ENCODE results near the gene NR4A2. TPM values are rescaled to one million over a fixed set of nuclear protein-coding genes. Genes with fewer than 3 reads are reported as not detected.
A peak's percentile ranks its signal among the peaks of the same experiment; 100 is the strongest.

NR4A2 gene
- total RNA-seq, 1 donor from 2014 or later, result 1.6 TPM

GRCh38 chr2:156341452-156342253, 9.1 kb upstream of the NR4A2 start:
- ATAC-seq (peak; percentile 89), DNase-seq (ENCODE audit: missing footprints) (peak; percentile 94)
- intact Hi-C loops (cut with DNase I), result loop anchor here (1.0 to 2.0 kb wide), 3 partner anchors 7 to 95 kb away; partner anchors contain the start of gene GPD2

DNA sequence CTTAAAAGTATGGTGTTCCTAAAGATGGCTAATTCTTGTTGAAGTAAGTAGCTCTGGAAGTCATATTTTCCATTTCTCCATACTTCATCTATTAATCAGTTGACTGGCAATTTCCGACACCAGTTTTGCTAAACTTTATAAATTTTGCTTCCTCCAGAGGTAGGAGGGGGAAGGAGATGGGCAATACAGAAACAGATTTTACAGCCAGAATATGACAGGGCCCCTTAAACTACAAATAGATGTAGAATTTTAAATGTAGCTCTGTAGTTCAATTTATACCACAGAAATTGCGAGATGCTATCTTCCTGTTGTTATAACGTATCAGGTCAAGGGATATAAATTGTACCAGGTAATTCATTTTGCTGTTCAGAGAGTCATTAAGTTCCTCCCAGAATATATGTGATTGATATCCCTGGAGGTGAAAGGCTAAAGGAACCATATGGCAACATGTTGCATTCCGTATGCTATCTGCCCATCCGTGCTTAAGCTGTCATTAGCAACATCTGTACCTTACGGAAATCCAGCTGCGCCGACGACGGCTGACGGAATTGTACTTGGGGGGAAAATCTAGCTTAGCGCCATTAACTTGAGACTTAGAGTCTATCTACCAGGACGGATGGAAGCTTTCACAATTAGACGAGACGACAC, 8.4 kb upstream of the NR4A2 start:
- intact Hi-C loops (cut with DNase I), result no loop called here
- DNase-seq (ENCODE audit: missing footprints) (no peak), ATAC-seq (no peak)

- ATAC-seq, result no peak
- intact Hi-C loops (cut with DNase I), result no loop called here
- no peak for DNase-seq (ENCODE audit: missing footprints)
Observed at GRCh38 chr2:156340377-156340776, 7.9 kb upstream of the NR4A2 start.

GRCh38 chr2:156339865-156340264, 7.3 kb upstream of the NR4A2 start:
- ATAC-seq (no peak), DNase-seq (ENCODE audit: missing footprints) (no peak)
- intact Hi-C loops (cut with DNase I), result no loop called here

- intact Hi-C loops (cut with DNase I), result no loop called here
- ATAC-seq (no peak), DNase-seq (ENCODE audit: missing footprints) (no peak)
Observed at GRCh38 chr2:156339110-156339847, 6.8 kb upstream of the NR4A2 start.

DNA sequence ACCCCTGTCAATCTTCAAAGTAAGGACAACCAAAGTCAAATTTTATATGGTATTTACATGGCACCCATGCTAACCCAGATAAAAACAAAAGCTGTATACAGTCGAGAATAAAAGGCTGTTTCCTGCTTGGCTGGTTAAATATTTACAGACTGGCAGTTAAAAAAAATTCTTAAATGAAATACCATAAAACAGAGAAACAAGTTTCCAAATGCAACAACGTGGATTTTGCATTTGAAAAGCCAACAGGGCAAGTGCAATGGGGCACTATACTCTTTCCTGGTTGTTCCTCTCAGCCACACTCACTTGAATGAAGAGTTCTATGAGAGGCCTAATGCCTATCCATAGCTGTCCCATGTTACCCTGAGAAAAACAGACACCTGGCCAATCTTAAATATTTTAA, 6.1 kb upstream of the NR4A2 start:
- intact Hi-C loops (cut with DNase I), result no loop called here
- no peak for ATAC-seq
- DNase-seq (ENCODE audit: missing footprints), result no peak

GRCh38 chr2:156334496-156335478, 2.3 kb upstream of the NR4A2 start:
- intact Hi-C loops (cut with DNase I), result loop anchor here (1.0 to 5.0 kb wide), 5 partner anchors 8 to 253 kb away; partner anchors contain the start of gene GPD2
- DNase-seq (ENCODE audit: missing footprints), result peak; percentile 94
- ATAC-seq, result peak; percentile 92

DNA sequence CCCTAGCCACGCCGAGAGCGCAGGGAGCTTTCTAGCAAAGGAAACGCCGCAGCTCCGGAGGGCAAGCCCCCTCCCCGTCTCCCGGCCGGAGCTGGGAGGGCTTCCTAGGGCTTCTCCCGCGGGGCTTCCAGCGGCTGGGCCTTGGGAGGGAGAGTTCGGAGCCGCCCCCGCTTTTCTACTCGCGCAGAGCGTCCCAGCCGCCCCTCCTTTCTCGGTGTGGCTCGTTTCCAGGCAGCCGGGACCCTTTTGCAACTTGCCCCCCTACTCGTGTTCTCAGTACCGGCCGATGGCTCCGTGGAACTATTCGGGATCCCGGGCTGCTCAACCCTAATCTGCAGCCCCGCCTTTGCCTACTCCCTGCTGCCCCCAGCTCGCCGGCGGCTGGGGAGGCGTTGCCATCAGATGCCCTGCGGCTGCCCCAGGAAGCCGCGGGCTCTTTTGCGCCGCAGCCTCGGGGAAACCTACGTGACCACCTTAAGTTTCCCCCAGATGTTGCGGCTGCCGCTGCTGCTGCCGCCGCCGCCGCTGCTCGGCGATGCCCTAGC, 1.5 kb upstream of the NR4A2 start:
- intact Hi-C loops (cut with DNase I), result loop anchor here (1.0 to 5.0 kb wide), 5 partner anchors 8 to 253 kb away; partner anchors contain the start of gene GPD2
- DNase-seq (ENCODE audit: missing footprints) (peak; percentile 92), ATAC-seq (peak; percentile 44)

DNA sequence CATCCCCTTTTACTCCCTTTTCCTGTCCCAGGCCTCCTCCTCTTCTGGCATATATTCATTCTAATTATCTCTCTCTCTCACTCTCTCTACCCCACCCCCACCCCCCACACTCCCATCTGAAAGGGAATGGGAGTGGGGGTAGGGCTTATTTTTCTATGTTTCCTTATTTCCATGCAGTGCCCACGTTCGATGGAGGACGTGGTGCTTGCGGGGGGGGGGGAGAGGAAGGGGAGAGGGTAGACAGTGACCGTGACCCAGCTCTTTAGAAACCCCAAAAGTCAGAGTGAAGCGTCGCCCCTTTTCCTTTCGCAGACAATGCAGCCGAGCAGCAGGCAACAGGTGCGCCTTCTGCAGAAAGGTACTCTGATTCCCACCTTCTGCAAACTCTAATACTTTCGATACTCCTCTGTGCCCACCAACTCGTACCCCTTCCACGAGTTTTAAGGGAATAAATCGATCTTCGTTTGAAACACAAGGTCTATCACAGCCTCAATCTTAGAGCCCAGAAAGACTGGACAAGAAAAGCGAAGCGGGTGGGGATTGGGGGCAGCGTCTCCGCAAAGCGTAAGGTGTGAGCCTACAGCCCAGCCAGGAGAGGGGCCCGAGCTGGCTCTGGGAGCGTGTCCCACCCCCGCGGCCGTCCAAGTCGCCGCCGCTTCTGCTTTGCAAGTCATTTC, 891 bp upstream of the NR4A2 start:
- peak; percentile 0 for ATAC-seq
- DNase-seq (ENCODE audit: missing footprints), result peak; percentile 43

DNA sequence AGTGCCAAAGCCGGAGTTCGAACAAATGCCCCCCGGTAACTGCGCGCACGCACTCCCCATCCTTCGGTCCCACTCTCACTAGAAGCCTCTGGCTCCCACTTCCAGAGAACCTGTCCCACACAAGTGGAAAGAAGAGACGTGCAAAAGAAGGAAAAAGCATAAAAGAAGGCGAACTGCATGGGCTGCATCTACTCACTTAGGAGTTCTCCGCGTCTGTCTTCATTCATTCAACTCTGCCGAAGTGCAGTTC, 312 bp downstream of the NR4A2 start:
- intact Hi-C loops (cut with DNase I), result loop anchor here (5.0 kb wide), 1 partner anchor 255 kb away; no protein-coding TSS in a partner anchor
- DNase-seq (ENCODE audit: missing footprints), result no peak
- no peak for ATAC-seq

More for the DNA sequence above, 891 bp upstream of the NR4A2 start:
- intact Hi-C loops (cut with DNase I), result loop anchor here (5.0 kb wide), 1 partner anchor 254 kb away; no protein-coding TSS in a partner anchor

- intact Hi-C loops (cut with DNase I), result loop anchor here (5.0 kb wide), 1 partner anchor 256 kb away; no protein-coding TSS in a partner anchor
- DNase-seq (ENCODE audit: missing footprints), result peak; percentile 88
- no peak for ATAC-seq
Observed at GRCh38 chr2:156331572-156332283, 793 bp downstream of the NR4A2 start.

DNA sequence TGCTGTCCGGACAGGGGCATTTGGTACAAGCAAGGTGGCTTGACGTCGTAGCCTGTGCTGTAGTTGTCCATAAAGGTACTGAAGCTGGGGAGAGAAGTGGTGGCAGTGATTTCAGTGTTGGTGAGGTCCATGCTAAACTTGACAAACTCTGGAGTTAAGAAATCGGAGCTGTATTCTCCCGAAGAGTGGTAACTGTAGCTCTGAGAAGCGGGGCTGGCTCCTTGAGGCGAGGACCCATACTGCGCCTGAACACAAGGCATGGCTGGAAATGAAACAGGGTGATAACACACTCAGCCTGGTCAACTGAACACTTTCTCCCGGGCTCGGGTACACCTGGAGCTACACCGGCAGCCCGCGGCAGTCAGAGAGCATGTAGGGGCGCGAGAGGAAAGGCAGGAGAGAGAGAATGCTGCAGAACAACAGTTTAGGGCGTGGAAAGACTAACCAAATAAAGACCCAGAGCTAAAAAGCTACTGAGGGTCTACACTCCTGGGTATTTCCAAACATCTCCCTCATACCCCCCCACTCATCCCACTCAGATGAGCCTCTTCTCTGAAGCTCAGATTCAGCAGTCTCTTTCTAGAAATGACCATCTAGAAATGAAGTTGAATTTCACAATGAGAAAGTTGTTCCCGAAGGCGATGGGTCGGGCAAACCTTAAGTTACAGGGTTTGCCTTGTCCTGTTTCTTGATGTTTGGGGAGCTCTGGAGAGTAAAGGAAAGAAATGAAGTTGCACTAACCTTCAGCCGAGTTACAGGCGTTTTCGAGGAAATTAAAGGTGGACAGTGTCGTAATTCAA, 2.4 kb downstream of the NR4A2 start:
- peak; percentile 47 for DNase-seq (ENCODE audit: missing footprints)
- intact Hi-C loops (cut with DNase I), result loop anchor here (5.0 kb wide), 1 partner anchor 257 kb away; no protein-coding TSS in a partner anchor
- ATAC-seq, result no peak

- intact Hi-C loops (cut with DNase I), result no loop called here
- no peak for ATAC-seq
- peak; percentile 72 for DNase-seq (ENCODE audit: missing footprints)
Observed at GRCh38 chr2:156329031-156329926, 3.2 kb downstream of the NR4A2 start.

- intact Hi-C loops (cut with DNase I), result no loop called here
- ATAC-seq (no peak), DNase-seq (ENCODE audit: missing footprints) (no peak)
Observed at GRCh38 chr2:156327835-156328695, 4.5 kb downstream of the NR4A2 start.

All from Right ventricle myocardium inferior (tissue), 1 donor.